ENCODE results near the gene KPNB1.

DNA sequence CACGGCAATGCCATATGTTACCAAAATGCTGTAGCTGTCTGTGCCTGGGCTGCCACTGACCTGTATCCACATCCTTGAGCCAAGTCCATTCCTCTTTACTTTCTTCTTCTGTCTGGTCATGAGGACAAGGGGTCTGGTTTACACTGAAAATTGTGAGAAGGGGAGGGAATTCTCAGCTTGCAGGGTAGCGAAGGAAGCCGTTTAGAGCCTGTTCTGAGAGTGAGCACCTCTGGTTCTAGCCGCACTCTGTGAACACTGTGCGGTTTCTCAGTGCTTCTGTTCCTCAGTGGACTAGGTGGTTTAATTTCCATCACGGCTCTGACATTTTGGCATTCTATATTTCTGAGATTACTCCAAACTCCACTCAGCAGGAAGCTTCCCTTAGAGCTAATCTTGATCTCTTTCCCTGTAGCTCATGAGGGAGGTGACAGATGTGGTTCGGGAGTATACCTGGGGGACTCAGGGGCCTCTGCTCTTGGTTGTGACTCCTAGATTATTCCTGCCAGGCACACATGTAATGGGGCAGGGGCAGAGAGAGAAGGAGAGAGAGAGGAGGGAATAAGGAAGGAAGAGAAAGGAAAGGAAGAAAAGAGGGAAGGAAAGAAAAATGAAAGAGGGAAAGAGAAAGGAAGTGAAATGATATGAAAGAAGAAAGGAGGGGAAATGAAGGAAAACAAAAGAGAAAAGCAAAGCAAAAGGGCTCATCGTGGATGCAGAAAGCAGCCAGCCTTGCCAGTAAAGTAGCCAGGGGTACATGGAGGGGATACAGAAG, 69.1 kb downstream of the KPNB1 start:
- TF ChIP-seq EZH2 (IDR thresholded peaks at IDR 0.05; ENCODE audit: insufficient read depth, poor library complexity, severe bottlenecking) (no peak), EZH2phosphoT487 (IDR thresholded peaks at IDR 0.05; ENCODE audit: insufficient read depth, low read depth) (no peak)
